Right atrium auricular region (tissue), 2 donors: ENCODE results near the gene MMP20. TPM values are rescaled to one million over a fixed set of nuclear protein-coding genes. Genes with fewer than 3 reads are reported as not detected.

ENCODE experiments used
- DNase-seq: peaks from one replicate; pipeline ENCODE4 v3.0.0-alpha.2; 2019; ENCODE audit warnings: low spot score
- H3K27ac ChIP-seq, 2 donors: fragments of 200-600 bp; sonication (generic); 1 replicate in 1 of 2; 2 replicates in 1 of 2; pipeline ENCODE4 v1.5.1; 2016 to 2019
- H3K27me3 ChIP-seq, 2 donors: fragments of 200-600 bp; sonication (generic); one replicate each; pipeline versions ENCODE4 v1.5.1 to v1.6.0; 2017 to 2019
- H3K36me3 ChIP-seq: fragments of 200-600 bp; sonication (generic); one replicate; pipeline ENCODE4 v1.5.1; 2016
- H3K4me1 ChIP-seq, 2 donors: fragments of 200-600 bp; sonication (generic); one replicate each; pipeline versions ENCODE4 v1.5.1 to v1.6.0; 2017 to 2019
- H3K4me3 ChIP-seq, 2 donors: fragments of 200-600 bp; sonication (generic); 1 replicate in 1 of 2; 2 replicates in 1 of 2; pipeline ENCODE4 v1.5.1; 2017 to 2019; ENCODE audit warnings: mild to moderate bottlenecking in 1 of 2, moderate library complexity in 1 of 2
- H3K9me3 ChIP-seq, 2 donors: fragments of 200-600 bp; sonication (generic); one replicate each; pipeline ENCODE4 v1.5.1; 2019
- CTCF ChIP-seq, 2 donors: fragments of 200-600 bp; sonication (generic); IDR thresholded peaks; one replicate each; pipeline ENCODE4 v1.5.1; 2019; ENCODE audit warnings: antibody characterized with exemption in 2 of 2
- total RNA-seq, 2 donors: library from RNA; depleted of rRNA; stranded (reverse); fragments of >200 nt; gene quantifications; one replicate each; pipeline ENCODE4 v1.1.0, GENCODE V29; 2016

MMP20 gene
- not detected for total RNA-seq

DNA sequence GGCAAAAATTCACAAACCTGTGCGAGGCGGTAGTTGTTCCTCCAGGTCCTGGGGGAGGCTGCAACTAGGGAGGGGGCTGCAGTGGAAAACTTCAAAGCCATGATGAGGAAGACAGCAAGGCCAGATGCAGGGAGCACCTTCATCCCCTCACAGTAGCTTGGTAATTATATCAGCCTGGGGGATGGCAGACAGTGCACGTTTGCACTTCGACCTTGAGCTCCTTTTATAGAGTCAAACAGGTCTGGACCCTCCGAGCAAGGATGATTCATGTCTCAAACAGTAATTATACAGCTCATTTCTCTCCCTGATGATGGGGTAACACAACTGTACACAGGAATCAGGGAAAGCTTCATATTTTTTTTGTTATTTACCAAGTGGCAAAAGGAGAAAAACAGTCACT is at the start of gene MMP20:
Gene MMP20, minus strand, starts transcription at position 156 of the 400 bp plus-strand sequence. Its CDS starts 13 bp downstream, at position 143.
- H3K27ac ChIP-seq = no peak within 1 kb of the TSS

DNA sequence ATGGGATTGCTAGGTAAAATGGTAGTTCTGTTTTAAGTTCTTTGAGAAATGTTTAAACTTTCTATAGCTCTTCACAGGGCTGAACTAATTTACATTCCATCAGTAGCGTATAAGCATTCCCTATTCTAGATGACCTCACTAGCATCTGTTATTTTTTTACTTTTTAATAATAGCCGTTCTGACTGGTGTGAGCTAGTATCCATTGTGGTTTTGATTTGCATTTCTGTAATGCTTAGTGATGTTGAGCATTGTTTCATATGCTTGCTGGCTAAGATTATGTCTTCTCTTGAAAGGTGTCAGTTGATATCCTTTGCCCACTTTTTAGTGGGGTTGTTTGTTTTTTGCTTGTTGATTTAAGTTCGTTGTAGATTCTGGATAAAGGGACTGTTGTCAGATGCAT is 44.5 kb upstream of the MMP20 start:
- TF ChIP-seq CTCF (IDR thresholded peaks at IDR 0.05) = no peak
- H3K27ac ChIP-seq = no peak overlapping the region

More for the DNA sequence above, at the start of gene MMP20:
- H3K4me3 ChIP-seq = no peak within 1 kb of the TSS
- H3K36me3 ChIP-seq = no peaks in the 10 kb centered on the region
- H3K4me1 ChIP-seq = no peaks in the 10 kb centered on the region
- H3K27me3 ChIP-seq = no peaks in the 10 kb centered on the region
- H3K9me3 ChIP-seq = no peaks in the 10 kb centered on the region
- no peak for TF ChIP-seq CTCF (IDR thresholded peaks at IDR 0.05)
- DNase-seq = no peak

DNA sequence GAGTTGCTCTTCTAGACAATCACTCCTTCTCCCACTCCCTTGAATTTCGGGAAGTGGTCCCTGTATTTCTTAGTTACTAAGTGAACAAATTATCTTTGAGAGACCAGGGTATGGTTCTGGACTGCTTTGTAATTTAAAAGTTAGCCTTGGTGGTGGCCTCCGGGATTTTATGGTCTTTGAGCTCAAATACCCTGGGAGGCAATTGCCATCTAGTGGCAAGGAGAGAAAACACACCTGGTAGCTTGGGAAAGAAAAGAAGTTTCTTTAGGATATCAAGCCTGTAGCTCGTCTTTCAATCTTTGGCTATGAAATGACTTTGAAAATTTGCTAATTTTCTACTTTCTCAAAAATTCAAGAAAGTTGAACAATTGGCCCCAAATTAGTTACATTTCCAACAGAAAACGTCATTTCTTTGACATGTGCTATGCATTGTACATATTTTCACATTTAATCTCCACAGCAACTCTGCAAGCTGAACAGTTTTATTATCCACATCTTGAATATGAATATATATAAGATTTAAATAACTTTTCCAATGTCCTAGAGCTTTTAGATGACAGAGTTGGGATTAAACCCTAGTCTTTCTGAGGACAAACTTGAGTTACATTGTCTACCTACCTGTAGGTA is 41.3 kb upstream of the MMP20 start:
- DNase-seq = no peak
- no peak overlapping the region for H3K27ac ChIP-seq
- no peaks in the 10 kb centered on the region for H3K9me3 ChIP-seq
- H3K4me3 ChIP-seq = no peak overlapping the region
- H3K4me1 ChIP-seq = no peaks in the 10 kb centered on the region
- H3K27me3 ChIP-seq = no peaks in the 10 kb centered on the region
- peak; percentile 47 to 79 for TF ChIP-seq CTCF (IDR thresholded peaks at IDR 0.05)
- H3K36me3 ChIP-seq = no peaks in the 10 kb centered on the region

More for the DNA sequence above, 44.5 kb upstream of the MMP20 start:
- Histone ChIP-seq H3K27me3 (no peaks in the 10 kb centered on the region), H3K4me3 (no peak overlapping the region), H3K4me1 (no peaks in the 10 kb centered on the region), H3K9me3 (no peaks in the 10 kb centered on the region), H3K36me3 (no peaks in the 10 kb centered on the region)
- no peak for DNase-seq

DNA sequence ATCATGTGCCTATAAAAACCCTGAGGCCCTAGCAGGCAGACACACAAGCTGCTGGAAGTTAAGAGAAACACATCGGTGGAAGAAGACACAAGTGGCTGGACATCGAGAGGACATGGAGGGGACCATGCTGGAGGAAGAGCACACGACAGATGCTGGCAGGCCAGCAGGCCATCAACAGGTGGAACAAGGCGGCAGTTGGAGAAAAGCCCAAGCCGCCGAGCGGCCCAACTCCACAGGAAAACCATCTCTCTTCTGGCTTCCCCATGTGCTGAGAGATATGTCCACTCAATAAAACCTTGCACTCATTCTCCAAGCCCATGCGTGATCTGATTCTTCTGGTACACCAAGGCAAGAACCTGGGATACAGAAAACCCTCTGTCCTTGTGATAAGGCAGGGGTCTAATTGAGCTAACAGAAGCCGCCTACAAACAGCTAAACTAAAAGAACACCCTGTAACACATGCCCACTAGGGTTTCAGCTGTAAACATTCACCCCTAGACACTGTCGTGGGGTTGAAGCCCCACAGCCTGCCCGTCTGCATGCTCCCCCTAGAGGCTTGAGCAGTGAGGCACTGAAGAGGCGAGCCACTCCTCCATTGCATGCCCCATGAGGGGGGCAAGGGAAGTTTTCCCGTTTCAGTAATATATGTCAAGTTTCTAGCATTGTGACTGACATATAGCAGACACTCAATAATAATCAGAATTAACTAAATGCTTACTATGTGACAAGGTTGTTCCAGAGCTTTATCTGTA is 39.0 kb upstream of the MMP20 start:
- Histone ChIP-seq H3K27ac (no peak overlapping the region), H3K27me3 (no peaks in the 10 kb centered on the region), H3K9me3 (no peaks in the 10 kb centered on the region), H3K4me1 (no peaks in the 10 kb centered on the region), H3K36me3 (no peaks in the 10 kb centered on the region), H3K4me3 (no peak overlapping the region)
- no peak for DNase-seq
- TF ChIP-seq CTCF (IDR thresholded peaks at IDR 0.05) = no peak

- Histone ChIP-seq H3K36me3 (no peaks in the 10 kb centered on the region), H3K27ac (no peak overlapping the region), H3K4me3 (no peak overlapping the region), H3K4me1 (no peaks in the 10 kb centered on the region), H3K9me3 (no peaks in the 10 kb centered on the region), H3K27me3 (no peaks in the 10 kb centered on the region)
- no peak for TF ChIP-seq CTCF (IDR thresholded peaks at IDR 0.05)
- DNase-seq = no peak
Observed at GRCh38 chr11:102662607-102663006, 37.5 kb upstream of the MMP20 start.
